Measurements from ENCODE around the gene NPY4R. TPM values are rescaled to one million over a fixed set of nuclear protein-coding genes. Genes with fewer than 3 reads are reported as not detected.
"Not testable (repeated sequence)": the region's sequence is repeated elsewhere in the genome, so short reads cannot be mapped to it uniquely, and the experiment has no call there.

The NPY4R gene
- total RNA-seq, 3 donors from 2014 or later, result not detected

DNA sequence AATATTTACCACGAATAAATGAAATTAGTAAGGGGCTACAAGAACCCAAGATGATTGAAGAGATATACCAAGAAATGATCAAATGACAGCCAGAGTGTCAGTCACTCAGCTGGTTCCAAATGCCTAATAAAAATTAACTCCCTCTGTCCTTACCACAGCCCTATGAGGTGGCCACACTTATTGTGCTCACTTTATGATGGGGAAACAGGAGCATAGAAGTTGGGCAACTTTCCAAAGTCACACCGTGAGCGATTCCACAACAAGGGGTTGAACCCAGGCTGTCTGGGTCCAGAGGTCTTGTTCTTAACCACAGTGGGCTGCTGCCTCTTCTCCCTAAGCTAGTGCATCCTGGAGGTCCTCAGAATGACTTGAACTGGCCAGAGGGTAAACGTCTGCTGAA lies 31.6 kb upstream of the NPY4R start:
- H3K4me1 ChIP-seq; H3K27me3 ChIP-seq; DNase-seq (ENCODE audit: low spot score in 2 of 2); H3K4me3 ChIP-seq; intact Hi-C loops (cut with DNase I; ENCODE audit: low total_unique reads); H3K9me3 ChIP-seq; H3K27ac ChIP-seq; H3K36me3 ChIP-seq: not testable (repeated sequence)

DNA sequence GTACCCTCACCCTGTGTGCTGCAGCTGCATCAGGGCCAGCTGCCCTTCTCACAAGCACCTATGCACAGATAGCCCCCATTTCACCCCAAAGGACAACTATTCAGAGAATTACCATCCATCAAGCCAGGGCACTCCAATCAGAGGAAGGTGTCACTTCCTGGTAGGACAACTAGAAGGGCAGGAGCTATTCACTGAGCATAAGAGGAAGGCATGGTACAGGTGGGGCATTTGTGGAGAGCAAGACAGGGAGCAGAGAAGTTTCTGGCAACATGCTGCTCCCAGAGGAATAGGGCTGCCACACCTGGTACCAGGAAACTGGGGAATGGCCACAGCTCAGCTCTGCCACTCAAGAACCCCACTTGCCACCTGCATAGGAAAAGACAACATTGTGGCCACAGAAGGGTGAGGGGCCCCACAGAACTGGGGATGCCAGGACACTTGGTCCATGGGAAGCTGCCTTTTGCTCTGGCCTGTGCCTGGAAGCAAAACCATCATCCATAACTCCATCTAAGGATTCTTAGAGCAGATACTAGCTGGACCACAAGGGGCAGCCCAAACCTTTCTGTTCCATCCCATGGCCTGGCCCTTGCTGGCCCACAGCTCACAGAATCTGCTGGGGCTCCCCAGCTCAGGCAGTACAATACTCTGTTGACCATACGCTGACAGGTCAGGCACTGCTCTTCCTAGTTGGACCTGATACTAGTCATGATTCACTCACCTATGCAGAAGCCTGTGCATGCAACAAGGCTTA lies 25.8 kb upstream of the NPY4R start:
- intact Hi-C loops (cut with DNase I; ENCODE audit: low total_unique reads); H3K27ac ChIP-seq; H3K9me3 ChIP-seq; DNase-seq (ENCODE audit: low spot score in 2 of 2); H3K36me3 ChIP-seq; H3K4me3 ChIP-seq; H3K27me3 ChIP-seq; H3K4me1 ChIP-seq: not testable (repeated sequence)

DNA sequence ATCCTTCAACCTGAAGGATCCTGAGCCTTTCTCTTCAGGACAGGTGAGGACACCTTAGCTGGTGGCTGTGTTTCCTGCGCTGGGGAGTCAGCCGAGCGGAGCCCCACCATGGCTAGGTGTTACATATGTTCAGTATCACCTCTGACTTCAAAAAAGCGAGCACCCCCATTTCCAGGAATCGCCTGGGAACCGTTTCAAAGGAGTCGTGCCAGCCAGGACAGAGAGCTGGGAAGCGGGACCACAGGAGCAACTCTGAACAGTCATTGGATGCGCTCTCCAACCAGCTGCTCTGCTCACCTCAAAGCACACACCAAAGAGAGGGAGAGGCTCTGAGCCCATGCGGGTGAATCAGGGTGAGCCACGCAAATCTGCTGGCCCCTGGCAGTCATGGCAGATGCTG lies 24.5 kb upstream of the NPY4R start:
- H3K4me1 ChIP-seq; H3K27me3 ChIP-seq; H3K4me3 ChIP-seq; H3K9me3 ChIP-seq; H3K27ac ChIP-seq; intact Hi-C loops (cut with DNase I; ENCODE audit: low total_unique reads); H3K36me3 ChIP-seq: not testable (repeated sequence)
- DNase-seq (ENCODE audit: low spot score in 2 of 2), result peak in 1 of 2 donors; percentile 37

DNA sequence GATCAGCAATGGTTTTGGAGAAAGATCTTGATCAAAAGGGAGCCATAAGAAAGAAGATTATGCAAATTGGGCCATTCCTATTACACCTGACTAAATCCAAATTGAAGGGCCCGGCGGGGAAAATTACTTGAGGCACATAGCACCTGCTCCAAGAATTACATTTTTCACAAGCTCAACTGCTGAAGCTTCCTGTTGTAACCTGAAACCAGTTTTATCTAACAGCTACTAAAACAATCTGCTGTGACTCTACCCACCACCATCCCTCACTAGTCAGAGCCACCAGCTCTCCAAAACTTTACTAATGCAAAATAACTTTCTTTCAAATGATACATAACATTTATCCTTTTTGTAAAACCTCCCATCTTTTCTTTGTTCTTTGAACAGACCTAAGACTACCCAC lies 20.7 kb upstream of the NPY4R start:
- H3K27ac ChIP-seq; H3K4me3 ChIP-seq; H3K4me1 ChIP-seq; H3K27me3 ChIP-seq; H3K9me3 ChIP-seq; DNase-seq (ENCODE audit: low spot score in 2 of 2); intact Hi-C loops (cut with DNase I; ENCODE audit: low total_unique reads); H3K36me3 ChIP-seq: not testable (repeated sequence)

DNA sequence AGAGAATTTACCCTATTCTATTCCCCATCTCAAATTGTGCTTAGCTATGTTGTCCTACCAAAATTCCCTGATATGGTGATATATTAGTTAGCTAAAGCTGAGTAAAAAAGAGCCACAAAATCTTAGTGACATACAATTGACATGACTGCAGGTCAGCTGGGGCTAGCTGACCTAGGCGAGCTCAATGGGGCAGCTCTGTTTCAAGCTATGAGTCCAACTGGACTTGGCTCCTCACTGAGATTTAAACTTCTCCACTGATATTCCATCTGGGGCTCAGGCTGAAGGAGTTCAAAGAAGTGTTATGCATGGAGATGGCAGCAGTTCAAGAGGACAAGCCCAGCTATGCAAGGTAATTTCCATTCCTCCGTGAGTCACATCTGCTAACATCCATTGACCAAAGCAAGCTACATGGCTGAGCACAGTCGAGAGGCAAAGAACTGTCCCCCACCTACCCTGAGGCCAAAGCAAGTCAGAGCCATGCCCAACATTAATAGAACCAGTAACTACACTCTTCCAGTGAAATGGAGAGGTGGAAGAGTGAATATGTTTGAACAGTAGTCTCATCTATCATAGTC lies 9.1 kb upstream of the NPY4R start:
- H3K36me3 ChIP-seq; intact Hi-C loops (cut with DNase I; ENCODE audit: low total_unique reads): not testable (repeated sequence)

DNA sequence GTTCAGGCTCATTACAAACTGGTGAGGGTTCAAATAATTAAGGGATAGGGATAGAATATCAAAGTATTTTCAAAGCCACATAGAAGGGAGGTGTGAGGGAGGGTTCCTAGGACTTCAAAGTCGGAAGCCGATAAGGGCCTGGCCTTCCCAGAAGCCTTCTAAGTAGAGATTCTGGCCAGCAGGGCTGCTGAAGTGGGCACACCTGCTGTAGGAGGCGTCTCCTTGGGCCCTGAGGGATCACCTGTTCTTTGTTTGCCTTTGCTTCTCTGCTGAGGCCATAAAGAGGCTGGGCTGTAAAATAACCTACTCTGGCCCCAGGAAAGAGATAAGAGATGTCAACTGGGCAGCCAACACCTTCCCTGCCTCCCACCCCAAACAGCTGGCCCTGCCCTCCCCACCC lies 8.0 kb upstream of the NPY4R start:
- DNase-seq (ENCODE audit: low spot score in 2 of 2); H3K4me1 ChIP-seq; intact Hi-C loops (cut with DNase I; ENCODE audit: low total_unique reads); H3K27me3 ChIP-seq; H3K36me3 ChIP-seq; H3K9me3 ChIP-seq; H3K4me3 ChIP-seq; H3K27ac ChIP-seq: not testable (repeated sequence)

More for the DNA sequence above, 9.1 kb upstream of the NPY4R start:
- H3K27me3 ChIP-seq; H3K4me3 ChIP-seq; DNase-seq (ENCODE audit: low spot score in 2 of 2); H3K9me3 ChIP-seq; H3K27ac ChIP-seq; H3K4me1 ChIP-seq: not testable (repeated sequence)

DNA sequence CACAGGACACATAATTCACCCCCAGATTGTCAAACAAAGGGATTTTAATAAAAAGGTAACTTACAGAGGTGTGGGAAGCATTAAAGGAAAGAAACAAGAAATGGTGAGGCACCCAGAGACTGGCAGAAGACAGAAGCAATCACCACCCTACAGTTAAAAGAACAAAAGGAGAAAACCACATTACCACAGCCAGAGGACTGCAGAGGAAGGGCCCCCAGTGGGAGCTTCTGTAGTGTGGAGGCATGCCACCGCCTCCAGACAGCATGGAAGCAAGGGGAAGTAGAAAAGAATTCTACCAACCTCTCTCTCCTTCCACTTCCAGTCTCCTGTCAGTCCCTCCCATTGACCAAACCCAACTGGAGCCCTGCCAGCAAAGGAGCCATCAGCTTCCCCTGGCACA lies 4.4 kb upstream of the NPY4R start:
- intact Hi-C loops (cut with DNase I; ENCODE audit: low total_unique reads); H3K4me1 ChIP-seq; DNase-seq (ENCODE audit: low spot score in 2 of 2): not testable (repeated sequence)

DNA sequence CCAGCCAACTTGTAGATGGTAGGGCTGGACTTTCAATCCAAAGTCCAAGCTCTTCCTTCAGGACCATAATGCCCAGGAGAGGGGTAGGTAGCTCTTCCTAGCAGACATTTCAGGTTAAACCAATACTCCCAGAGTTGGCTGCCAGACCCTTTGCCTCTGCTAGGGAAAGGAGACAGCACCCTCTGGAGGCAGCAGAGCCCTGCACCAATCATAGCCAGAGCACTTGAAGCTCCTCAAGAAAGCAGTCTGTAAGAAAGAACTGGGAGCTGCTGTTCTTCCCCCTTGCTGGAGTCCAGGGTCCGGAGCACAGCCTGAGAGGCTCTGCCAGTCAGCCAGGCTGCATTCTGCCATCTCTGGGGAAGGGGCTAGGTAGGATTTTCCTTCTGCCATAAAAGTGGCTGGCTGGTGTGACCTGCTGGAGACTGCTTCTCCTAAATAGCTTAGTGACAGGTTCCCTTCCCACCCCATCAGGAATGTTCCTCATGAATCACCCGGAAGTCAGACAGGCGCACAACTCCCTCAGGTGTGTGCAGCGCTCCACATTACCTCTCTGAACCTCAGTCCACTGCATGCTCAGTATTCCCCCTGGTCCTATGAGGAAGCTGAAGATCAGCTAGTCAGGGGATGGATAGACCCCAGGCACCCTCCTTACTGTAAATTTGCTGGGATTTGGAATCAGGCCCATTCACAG lies 2.5 kb upstream of the NPY4R start:
- H3K9me3 ChIP-seq; H3K27ac ChIP-seq; H3K36me3 ChIP-seq; H3K27me3 ChIP-seq; intact Hi-C loops (cut with DNase I; ENCODE audit: low total_unique reads); DNase-seq (ENCODE audit: low spot score in 2 of 2); H3K4me3 ChIP-seq; H3K4me1 ChIP-seq: not testable (repeated sequence)

More for the DNA sequence above, 4.4 kb upstream of the NPY4R start:
- H3K4me3 ChIP-seq, H3K27me3 ChIP-seq, H3K36me3 ChIP-seq, H3K9me3 ChIP-seq, H3K27ac ChIP-seq: not testable (repeated sequence)

DNA sequence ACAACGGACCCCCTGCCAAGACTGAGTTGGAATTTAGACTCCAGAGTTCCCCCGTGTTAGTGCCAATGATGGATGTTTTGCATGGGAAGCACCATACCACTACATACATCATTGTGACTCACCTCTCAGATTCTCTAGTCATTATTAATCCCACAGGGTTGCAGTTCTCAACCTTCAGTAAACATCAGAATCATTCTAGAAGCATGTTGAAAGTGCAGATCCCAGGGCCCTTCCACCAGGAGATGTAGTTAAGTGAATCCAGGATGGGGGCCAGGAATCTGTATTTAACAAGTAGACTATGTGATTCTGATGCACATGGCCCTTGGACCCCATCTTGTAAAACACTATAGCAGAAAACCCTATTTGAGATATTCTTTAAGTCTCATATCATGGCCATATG lies 2.1 kb downstream of the NPY4R start:
- H3K4me3 ChIP-seq; DNase-seq (ENCODE audit: low spot score in 2 of 2); H3K27me3 ChIP-seq; H3K9me3 ChIP-seq; intact Hi-C loops (cut with DNase I; ENCODE audit: low total_unique reads); H3K36me3 ChIP-seq; H3K4me1 ChIP-seq; H3K27ac ChIP-seq: not testable (repeated sequence)

DNA sequence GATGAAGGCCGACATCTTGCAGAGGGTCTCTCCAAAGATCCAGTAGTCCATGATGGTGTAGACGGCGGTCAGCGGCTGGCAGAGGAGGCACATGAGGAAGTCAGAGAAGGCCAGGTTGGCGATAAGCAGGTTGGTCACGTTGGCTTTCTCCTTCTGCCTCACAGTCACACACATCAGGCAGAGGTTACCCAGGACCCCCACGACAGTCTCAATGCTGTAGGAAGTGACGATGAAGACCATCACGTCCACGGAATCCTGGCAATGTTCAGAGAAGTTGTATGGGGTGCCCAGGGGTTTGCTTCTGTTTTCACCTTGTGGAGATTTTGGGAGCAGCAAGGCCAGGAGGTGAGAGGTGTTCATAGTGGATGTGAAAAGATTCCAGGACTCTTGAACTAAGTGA lies 3.5 kb downstream of the NPY4R start:
- intact Hi-C loops (cut with DNase I; ENCODE audit: low total_unique reads); DNase-seq (ENCODE audit: low spot score in 2 of 2): not testable (repeated sequence)

DNA sequence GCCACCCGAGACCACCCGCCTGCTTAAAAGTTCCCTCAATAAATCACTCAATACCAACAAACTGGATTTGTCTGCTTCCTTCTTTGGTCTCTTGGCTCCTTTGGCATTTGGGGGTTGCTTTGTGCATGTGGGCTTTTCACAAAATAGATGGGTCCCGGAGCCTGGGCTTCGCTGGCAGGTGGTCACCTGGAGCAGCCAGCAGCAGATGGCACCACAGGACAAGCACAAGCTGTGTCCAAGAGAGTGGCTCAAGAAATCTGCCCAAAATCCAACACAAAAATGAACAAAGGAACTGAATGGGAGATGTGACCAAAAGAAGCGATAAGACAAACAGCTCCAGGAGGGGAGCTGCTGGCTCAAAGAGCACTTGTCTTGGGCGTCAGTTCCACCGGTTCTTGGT lies 6.2 kb downstream of the NPY4R start:
- H3K36me3 ChIP-seq; H3K27me3 ChIP-seq; H3K27ac ChIP-seq; intact Hi-C loops (cut with DNase I; ENCODE audit: low total_unique reads); H3K9me3 ChIP-seq; DNase-seq (ENCODE audit: low spot score in 2 of 2); H3K4me1 ChIP-seq; H3K4me3 ChIP-seq: not testable (repeated sequence)

More for the DNA sequence above, 3.5 kb downstream of the NPY4R start:
- not testable (repeated sequence) for H3K27ac ChIP-seq, H3K27me3 ChIP-seq, H3K4me3 ChIP-seq, H3K4me1 ChIP-seq, H3K36me3 ChIP-seq, H3K9me3 ChIP-seq

DNA sequence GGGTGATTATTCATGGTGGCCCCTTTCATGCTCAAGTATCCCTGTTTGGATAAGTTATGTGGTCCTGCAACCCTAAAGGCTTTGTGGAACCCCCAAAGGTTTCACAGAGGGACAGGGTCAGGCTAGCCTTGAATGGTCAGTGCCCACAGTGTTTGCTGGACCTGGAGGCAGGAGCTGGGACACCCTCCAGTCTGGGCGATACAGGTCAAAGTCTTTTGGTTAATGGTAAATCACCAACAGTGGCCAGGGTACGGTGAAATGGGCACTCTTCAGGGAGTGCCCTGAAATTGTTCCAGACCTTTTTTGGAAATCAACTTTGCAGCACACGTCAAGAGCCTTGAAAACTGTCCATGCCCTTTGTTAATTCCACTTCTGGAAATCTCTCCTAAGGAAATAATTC lies 8.7 kb downstream of the NPY4R start:
- intact Hi-C loops (cut with DNase I; ENCODE audit: low total_unique reads); H3K27me3 ChIP-seq; DNase-seq (ENCODE audit: low spot score in 2 of 2); H3K36me3 ChIP-seq; H3K4me3 ChIP-seq; H3K9me3 ChIP-seq; H3K4me1 ChIP-seq; H3K27ac ChIP-seq: not testable (repeated sequence)

DNA sequence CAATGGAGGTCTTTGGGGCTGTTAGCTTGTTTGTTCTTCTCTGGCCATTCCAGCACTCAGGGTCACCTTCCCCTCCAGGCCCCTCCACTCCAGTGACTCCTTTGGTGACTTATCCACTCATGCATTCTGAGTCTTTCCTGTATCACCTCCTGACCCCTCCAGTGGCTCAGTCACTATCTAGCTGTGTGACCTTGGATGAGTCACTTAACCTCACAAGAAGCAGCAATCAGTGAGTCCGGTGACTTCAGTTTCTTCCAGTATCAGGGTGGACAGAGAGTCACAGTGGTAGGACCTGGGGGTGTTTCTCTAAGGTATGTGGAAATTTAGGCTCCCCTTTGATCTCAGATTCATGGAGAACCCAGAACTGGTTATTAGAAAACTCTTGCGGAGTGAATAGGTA lies 9.8 kb downstream of the NPY4R start:
- H3K36me3 ChIP-seq; H3K4me1 ChIP-seq; DNase-seq (ENCODE audit: low spot score in 2 of 2); H3K9me3 ChIP-seq; intact Hi-C loops (cut with DNase I; ENCODE audit: low total_unique reads); H3K27me3 ChIP-seq; H3K4me3 ChIP-seq; H3K27ac ChIP-seq: not testable (repeated sequence)
